Measurements from ENCODE around the gene ZNF692. TPM values are rescaled to one million over a fixed set of nuclear protein-coding genes. Genes with fewer than 3 reads are reported as not detected.

Gene ZNF692
- total and polyA plus RNA-seq, 2 donors (not counting 3 experiments of a cell fraction or from before 2014, with no cell fraction given): 32.6 to 36.6 TPM

DNA sequence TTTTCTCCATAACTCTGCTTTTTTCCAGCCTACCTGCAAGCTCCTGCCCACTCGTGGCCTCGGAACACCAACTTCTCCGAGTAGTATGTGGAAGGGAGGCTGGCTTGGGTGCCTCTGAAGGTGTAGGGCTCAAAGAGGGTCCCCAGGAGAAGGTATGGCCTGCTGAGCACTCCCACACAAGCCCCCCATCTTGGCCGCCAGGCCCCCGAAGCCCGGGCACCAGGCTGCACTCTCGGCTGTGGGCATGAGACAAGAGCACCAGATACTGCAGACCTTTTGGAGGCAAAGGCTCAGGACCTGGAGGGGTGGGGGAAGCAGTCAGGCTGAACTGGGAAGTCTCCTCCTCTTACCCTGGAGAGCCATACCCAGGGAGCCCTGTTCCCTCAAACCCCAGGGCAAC lies 1.7 kb downstream of the ZNF692 start:
- dilution Hi-C loops (cut with MboI; ENCODE audit: extremely low pct_ligation_motif_present, low sequenced_read_pairs): no loop called here
- ChIA-PET POLR2A (no interaction called here), CTCF (no interaction called here)
- Histone ChIP-seq H3K79me2 (ENCODE audit: control insufficient read depth, insufficient read depth, low read length) (peaks cover 10% of the 10 kb centered on the region), H3K9me3 (replicated peaks; ENCODE audit: control insufficient read depth, insufficient read depth, low read length) (no peaks in the 10 kb centered on the region), H3K4me2 (ENCODE audit: insufficient read depth, low read length) (peak overlapping the region; percentile 82), H3K4me3 (replicated peaks in 1 of 3; ENCODE audit: insufficient read depth in 1 of 3, low read depth in 1 of 3, low read length in 3 of 3) (no peak overlapping the region), H3K4me1 (ENCODE audit: control insufficient read depth, extremely low read depth, insufficient read depth, low read length) (peaks cover 18% of the 10 kb centered on the region), H3K27me3 (ENCODE audit: control insufficient read depth in 2 of 2, insufficient read depth in 2 of 2, low read length in 2 of 2) (peaks cover under 1 to 2% of the 10 kb centered on the region in 2 experiments), H3K9me1 (replicated peaks; ENCODE audit: control insufficient read depth, extremely low read depth, insufficient read depth, low read length) (no peaks in the 10 kb centered on the region), H3K9ac (replicated peaks; ENCODE audit: extremely low read depth, insufficient read depth, low read length) (no peak overlapping the region), H3K36me3 (ENCODE audit: control insufficient read depth in 2 of 2, extremely low read depth in 1 of 2, insufficient read depth in 2 of 2, low read length in 2 of 2) (peaks cover 0 to 5% of the 10 kb centered on the region in 2 experiments), H3K27ac (ENCODE audit: insufficient read depth, low read depth, low read length) (no peak overlapping the region), H2AFZ (ENCODE audit: low read depth, low read length) (no peak overlapping the region), H4K20me1 (replicated peaks; ENCODE audit: control insufficient read depth, extremely low read depth, insufficient read depth, low read length) (no peaks in the 10 kb centered on the region)
- TF ChIP-seq EZH2 (IDR thresholded peaks at IDR 0.05; ENCODE audit: borderline replicate concordance, low read depth, low read length, severe bottlenecking) (no peak), POLR2A (IDR thresholded peaks at IDR 0.05; ENCODE audit: low read depth, low read length) (no peak)
- FAIRE-seq (no peak), DNase-seq (ENCODE audit: low read depth, low spot score) (no peak)
- intact Hi-C loops (cut with micrococcal nuclease): no loop called here
- BruUV-seq (replicated peaks): no TSS peak

DNA sequence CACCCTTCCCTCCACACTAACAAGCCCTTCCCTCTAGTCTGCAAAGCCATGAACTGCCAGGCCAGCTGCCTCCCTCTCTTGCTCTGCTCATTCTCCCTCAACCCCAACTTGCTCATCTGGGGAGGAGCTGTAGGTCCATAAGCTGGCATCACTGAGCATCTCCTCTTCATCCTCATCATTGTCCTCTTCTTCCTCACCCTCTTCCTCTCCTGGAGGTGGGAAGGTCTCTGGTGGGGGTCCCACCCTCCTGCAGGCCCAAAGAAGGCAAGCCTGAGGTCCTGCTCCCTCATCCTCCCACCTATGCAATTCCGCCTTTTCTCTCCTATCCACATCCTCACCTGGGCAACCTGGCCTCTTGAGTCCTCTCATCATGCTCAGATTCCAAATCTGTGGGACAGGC lies 2.7 kb downstream of the ZNF692 start:
- CTCF ChIA-PET: no interaction called here
- intact Hi-C loops (cut with micrococcal nuclease): no loop called here
- no peak overlapping the region for H3K27ac ChIP-seq (ENCODE audit: insufficient read depth, low read depth, low read length)
- POLR2A ChIA-PET: no interaction called here
- BruUV-seq (replicated peaks): no TSS peak
- no peaks in the 10 kb centered on the region for H3K27me3 ChIP-seq (ENCODE audit: control insufficient read depth in 2 of 2, insufficient read depth in 2 of 2, low read length in 2 of 2)
- no peaks in the 10 kb centered on the region for H3K9me3 ChIP-seq (replicated peaks; ENCODE audit: control insufficient read depth, insufficient read depth, low read length)
- no peaks in the 10 kb centered on the region for H3K9me1 ChIP-seq (replicated peaks; ENCODE audit: control insufficient read depth, extremely low read depth, insufficient read depth, low read length)
- H3K4me3 ChIP-seq (replicated peaks in 1 of 3; ENCODE audit: insufficient read depth in 1 of 3, low read depth in 1 of 3, low read length in 3 of 3): no peak overlapping the region
- DNase-seq (ENCODE audit: low read depth, low spot score) (no peak), FAIRE-seq (no peak)
- dilution Hi-C loops (cut with MboI; ENCODE audit: extremely low pct_ligation_motif_present, low sequenced_read_pairs): no loop called here
- no peak overlapping the region for H3K9ac ChIP-seq (replicated peaks; ENCODE audit: extremely low read depth, insufficient read depth, low read length)
- H3K4me1 ChIP-seq (ENCODE audit: control insufficient read depth, extremely low read depth, insufficient read depth, low read length): peaks cover 18% of the 10 kb centered on the region
- TF ChIP-seq EZH2 (IDR thresholded peaks at IDR 0.05; ENCODE audit: borderline replicate concordance, low read depth, low read length, severe bottlenecking) (no peak), MYC (IDR thresholded peaks at IDR 0.05; ENCODE audit: low read depth, low read length) (no peak), POLR2AphosphoS5 (IDR thresholded peaks at IDR 0.05; ENCODE audit: insufficient read depth, low read depth, low read length) (no peak), GATA2 (IDR thresholded peaks at IDR 0.05; ENCODE audit: insufficient read depth, insufficient read length, low read depth, low read length) (no peak), JUN (IDR thresholded peaks at IDR 0.05; ENCODE audit: borderline replicate concordance, insufficient read depth, insufficient read length, low read depth) (no peak), FOS (IDR thresholded peaks at IDR 0.05; ENCODE audit: borderline replicate concordance, insufficient read depth, low read length) (no peak), POLR2A (IDR thresholded peaks at IDR 0.05; ENCODE audit: low read depth, low read length) (no peak)
- TF ChIP-seq, protein P1, sequence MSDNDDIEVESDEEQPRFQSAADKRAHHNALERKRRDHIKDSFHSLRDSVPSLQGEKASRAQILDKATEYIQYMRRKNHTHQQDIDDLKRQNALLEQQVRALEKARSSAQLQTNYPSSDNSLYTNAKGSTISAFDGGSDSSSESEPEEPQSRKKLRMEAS (IDR thresholded peaks at IDR 0.05; ENCODE audit: insufficient read depth, insufficient read length): no peak
- TF ChIP-seq, protein P2, sequence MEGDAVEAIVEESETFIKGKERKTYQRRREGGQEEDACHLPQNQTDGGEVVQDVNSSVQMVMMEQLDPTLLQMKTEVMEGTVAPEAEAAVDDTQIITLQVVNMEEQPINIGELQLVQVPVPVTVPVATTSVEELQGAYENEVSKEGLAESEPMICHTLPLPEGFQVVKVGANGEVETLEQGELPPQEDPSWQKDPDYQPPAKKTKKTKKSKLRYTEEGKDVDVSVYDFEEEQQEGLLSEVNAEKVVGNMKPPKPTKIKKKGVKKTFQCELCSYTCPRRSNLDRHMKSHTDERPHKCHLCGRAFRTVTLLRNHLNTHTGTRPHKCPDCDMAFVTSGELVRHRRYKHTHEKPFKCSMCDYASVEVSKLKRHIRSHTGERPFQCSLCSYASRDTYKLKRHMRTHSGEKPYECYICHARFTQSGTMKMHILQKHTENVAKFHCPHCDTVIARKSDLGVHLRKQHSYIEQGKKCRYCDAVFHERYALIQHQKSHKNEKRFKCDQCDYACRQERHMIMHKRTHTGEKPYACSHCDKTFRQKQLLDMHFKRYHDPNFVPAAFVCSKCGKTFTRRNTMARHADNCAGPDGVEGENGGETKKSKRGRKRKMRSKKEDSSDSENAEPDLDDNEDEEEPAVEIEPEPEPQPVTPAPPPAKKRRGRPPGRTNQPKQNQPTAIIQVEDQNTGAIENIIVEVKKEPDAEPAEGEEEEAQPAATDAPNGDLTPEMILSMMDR (IDR thresholded peaks at IDR 0.05; ENCODE audit: extremely low read depth in 1 of 2, insufficient read depth in 1 of 2, low read depth in 1 of 2, low read length in 2 of 2): no peak
- peaks cover 0 to 5% of the 10 kb centered on the region in 2 experiments for H3K36me3 ChIP-seq (ENCODE audit: control insufficient read depth in 2 of 2, extremely low read depth in 1 of 2, insufficient read depth in 2 of 2, low read length in 2 of 2)
- no peaks in the 10 kb centered on the region for H4K20me1 ChIP-seq (replicated peaks; ENCODE audit: control insufficient read depth, extremely low read depth, insufficient read depth, low read length)
- H3K79me2 ChIP-seq (ENCODE audit: control insufficient read depth, insufficient read depth, low read length): peaks cover 10% of the 10 kb centered on the region
- no peak overlapping the region for H3K4me2 ChIP-seq (ENCODE audit: insufficient read depth, low read length)
- no peak overlapping the region for H2AFZ ChIP-seq (ENCODE audit: low read depth, low read length)
